Stimulated activated CD8-positive, alpha-beta memory T cell treated with anti-CD3 and anti-CD28 coated beads, Interleukin-4, amount 100 ng/mL, for 1 hour (primary cell): ENCODE data around the gene TDP2.
"Not testable (repeated sequence)": the region's sequence is repeated elsewhere in the genome, so short reads cannot be mapped to it uniquely, and the experiment has no call there.

Source experiments
- DNase-seq, 2 donors: peaks; one replicate each; pipeline ENCODE4 v3.0.0-alpha.2; 2020; ENCODE audit warnings: low read depth in 2 of 2, low spot score in 1 of 2

TDP2 gene

GRCh38 chr6:24655215-24655614 is 11.5 kb downstream of the TDP2 start:
- no peak for DNase-seq

- no peak for DNase-seq
Observed at GRCh38 chr6:24650365-24650764, 16.3 kb downstream of the TDP2 start.

- no peak for DNase-seq
Observed at GRCh38 chr6:24649691-24650090, 17.0 kb downstream of the TDP2 start.

GRCh38 chr6:24648276-24648675 is 18.4 kb downstream of the TDP2 start:
- no peak for DNase-seq

GRCh38 chr6:24646771-24647170 is 19.9 kb downstream of the TDP2 start:
- no peak for DNase-seq

- no peak for DNase-seq
Observed at GRCh38 chr6:24644377-24644776, 22.3 kb downstream of the TDP2 start.

GRCh38 chr6:24643920-24644319 is 22.8 kb downstream of the TDP2 start:
- DNase-seq = no peak

GRCh38 chr6:24642061-24642460 is 24.6 kb downstream of the TDP2 start:
- no peak for DNase-seq

GRCh38 chr6:24640631-24641030 is 26.1 kb downstream of the TDP2 start:
- not testable (repeated sequence) for DNase-seq

- no peak for DNase-seq
Observed at GRCh38 chr6:24640166-24640565, 26.5 kb downstream of the TDP2 start.

GRCh38 chr6:24636681-24637080 is 30.0 kb downstream of the TDP2 start:
- DNase-seq = no peak

- DNase-seq = no peak
Observed at GRCh38 chr6:24632573-24632972, 34.1 kb downstream of the TDP2 start.

GRCh38 chr6:24631671-24632070 is 35.0 kb downstream of the TDP2 start:
- no peak for DNase-seq

GRCh38 chr6:24630856-24631505 is 35.7 kb downstream of the TDP2 start:
- no peak for DNase-seq

- DNase-seq = no peak
Observed at GRCh38 chr6:24621626-24622289, 44.9 kb downstream of the TDP2 start.

GRCh38 chr6:24620637-24621036 is 46.1 kb downstream of the TDP2 start:
- no peak for DNase-seq

- DNase-seq = no peak
Observed at GRCh38 chr6:24619661-24620060, 47.0 kb downstream of the TDP2 start.

- DNase-seq = no peak
Observed at GRCh38 chr6:24614648-24615047, 52.1 kb downstream of the TDP2 start.

- no peak for DNase-seq
Observed at GRCh38 chr6:24614043-24614420, 52.7 kb downstream of the TDP2 start.

- no peak for DNase-seq
Observed at GRCh38 chr6:24613361-24614042, 53.2 kb downstream of the TDP2 start.

- no peak for DNase-seq
Observed at GRCh38 chr6:24610672-24611071, 56.0 kb downstream of the TDP2 start.

- no peak for DNase-seq
Observed at GRCh38 chr6:24607310-24608105, 59.2 kb downstream of the TDP2 start.
